ENCODE results near the gene CPD. TPM values are rescaled to one million over a fixed set of nuclear protein-coding genes. Genes with fewer than 3 reads are reported as not detected.

The CPD gene
- total RNA-seq, 1 donor from 2014 or later, result 68.9 TPM

- ATAC-seq, result no peak
- no peak overlapping the region for H3K27ac ChIP-seq
- DNase-seq, result no peak
- H3K36me3 ChIP-seq, result peaks cover 86% of the 10 kb centered on the region
- intact Hi-C loops (cut with DNase I), result no loop called here
- no peak for TF ChIP-seq CTCF (IDR thresholded peaks at IDR 0.05)
- H3K27me3 ChIP-seq (ENCODE audit: low read depth), result no peaks in the 10 kb centered on the region
- no peaks in the 10 kb centered on the region for H3K9me3 ChIP-seq
- H3K4me1 ChIP-seq, result peaks cover 15% of the 10 kb centered on the region
- no peak overlapping the region for H3K4me3 ChIP-seq
Measured at GRCh38 chr17:30482555-30482954, 103.8 kb downstream of the CPD start.

GRCh38 chr17:30483159-30483558 lies 104.4 kb downstream of the CPD start:
- Histone ChIP-seq H3K4me3 (no peak overlapping the region), H3K27ac (no peak overlapping the region), H3K4me1 (peaks cover 11% of the 10 kb centered on the region), H3K27me3 (ENCODE audit: low read depth) (no peaks in the 10 kb centered on the region), H3K36me3 (peaks cover 92% of the 10 kb centered on the region), H3K9me3 (no peaks in the 10 kb centered on the region)
- ATAC-seq (no peak), DNase-seq (no peak)
- intact Hi-C loops (cut with DNase I), result no loop called here
- no peak for TF ChIP-seq CTCF (IDR thresholded peaks at IDR 0.05)

GRCh38 chr17:30493780-30494179 lies 115.1 kb downstream of the CPD start:
- no peak for TF ChIP-seq CTCF (IDR thresholded peaks at IDR 0.05)
- ATAC-seq (no peak), DNase-seq (no peak)
- intact Hi-C loops (cut with DNase I), result no loop called here
- no peak overlapping the region for H3K4me3 ChIP-seq
- H3K36me3 ChIP-seq, result peaks cover 98% of the 10 kb centered on the region
- H3K27ac ChIP-seq, result no peak overlapping the region
- no peaks in the 10 kb centered on the region for H3K27me3 ChIP-seq (ENCODE audit: low read depth)
- no peaks in the 10 kb centered on the region for H3K4me1 ChIP-seq
- no peaks in the 10 kb centered on the region for H3K9me3 ChIP-seq

- Histone ChIP-seq H3K36me3 (peaks cover 91% of the 10 kb centered on the region), H3K9me3 (no peaks in the 10 kb centered on the region), H3K27ac (peak overlapping the region; percentile 2), H3K27me3 (ENCODE audit: low read depth) (no peaks in the 10 kb centered on the region), H3K4me1 (no peaks in the 10 kb centered on the region), H3K4me3 (no peak overlapping the region)
- intact Hi-C loops (cut with DNase I), result no loop called here
- ATAC-seq (no peak), DNase-seq (no peak)
- no peak for TF ChIP-seq CTCF (IDR thresholded peaks at IDR 0.05)
Measured at GRCh38 chr17:30495586-30495985, 116.9 kb downstream of the CPD start.

GRCh38 chr17:30503558-30503957 lies 124.8 kb downstream of the CPD start:
- H3K36me3 ChIP-seq, result peaks cover 81% of the 10 kb centered on the region
- H3K9me3 ChIP-seq, result no peaks in the 10 kb centered on the region
- DNase-seq (no peak), ATAC-seq (no peak)
- intact Hi-C loops (cut with DNase I), result no loop called here
- H3K27me3 ChIP-seq (ENCODE audit: low read depth), result no peaks in the 10 kb centered on the region
- H3K27ac ChIP-seq, result no peak overlapping the region
- TF ChIP-seq CTCF (IDR thresholded peaks at IDR 0.05), result no peak
- peaks cover 16% of the 10 kb centered on the region for H3K4me1 ChIP-seq
- no peak overlapping the region for H3K4me3 ChIP-seq
